LHCN-M2 (cell line): Measurements from ENCODE around the gene CSH2. TPM values are rescaled to one million over a fixed set of nuclear protein-coding genes. Genes with fewer than 3 reads are reported as not detected.
A peak's percentile ranks its signal among the peaks of the same experiment; 100 is the strongest.

Source experiments
- DNase-seq: peaks from one replicate; pipeline ENCODE4 v3.0.0-alpha.2; 2012; ENCODE audit warnings: low read depth
- total RNA-seq: library from RNA; depleted of rRNA; stranded (reverse); fragments of >200 nt; gene quantifications from 2 replicates; pipeline ENCODE4 v1.2.3, GENCODE V29; 2014

The CSH2 gene
- total RNA-seq, 1 experiment from 2014 or later: not detected

DNA sequence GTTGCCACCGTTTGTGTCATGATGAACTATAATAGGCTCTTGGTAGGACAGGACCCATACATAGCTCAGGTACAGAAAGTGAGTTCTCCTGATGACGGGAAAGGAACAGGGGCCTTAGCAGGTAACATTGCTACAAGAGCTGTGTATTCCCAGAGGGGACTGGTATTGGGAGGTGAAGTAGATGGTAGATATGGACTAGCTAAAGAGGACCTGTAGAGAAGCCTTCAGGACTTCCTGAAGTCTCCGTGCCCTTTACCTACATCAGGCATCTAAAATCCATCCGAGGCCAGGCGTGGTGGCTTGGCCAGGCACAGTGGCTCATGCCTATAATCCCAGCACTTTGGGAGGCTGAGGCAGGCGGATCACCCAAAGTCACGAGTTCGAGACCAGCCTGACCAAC, 18.3 kb downstream of the CSH2 start:
- DNase-seq: no peak

DNA sequence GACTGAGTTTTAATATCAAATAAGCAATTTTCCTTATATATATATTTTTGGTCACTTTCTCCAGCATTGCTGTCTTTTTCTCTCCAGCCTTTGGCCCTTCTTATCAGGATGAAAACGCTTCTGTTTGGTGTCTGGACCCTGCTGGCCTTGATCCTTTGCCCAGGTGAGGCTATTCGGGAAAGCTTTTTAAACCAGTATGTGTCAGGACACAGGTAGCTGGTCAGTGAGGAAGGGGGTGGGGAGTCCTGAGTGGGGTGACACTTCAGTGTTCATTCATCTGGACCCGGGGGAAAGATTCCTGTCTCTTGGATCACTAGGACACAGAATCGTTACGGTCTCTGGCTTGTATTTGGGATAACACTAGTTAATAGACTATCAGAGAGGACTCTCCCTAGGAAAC, 18.8 kb downstream of the CSH2 start:
- no peak for DNase-seq

DNA sequence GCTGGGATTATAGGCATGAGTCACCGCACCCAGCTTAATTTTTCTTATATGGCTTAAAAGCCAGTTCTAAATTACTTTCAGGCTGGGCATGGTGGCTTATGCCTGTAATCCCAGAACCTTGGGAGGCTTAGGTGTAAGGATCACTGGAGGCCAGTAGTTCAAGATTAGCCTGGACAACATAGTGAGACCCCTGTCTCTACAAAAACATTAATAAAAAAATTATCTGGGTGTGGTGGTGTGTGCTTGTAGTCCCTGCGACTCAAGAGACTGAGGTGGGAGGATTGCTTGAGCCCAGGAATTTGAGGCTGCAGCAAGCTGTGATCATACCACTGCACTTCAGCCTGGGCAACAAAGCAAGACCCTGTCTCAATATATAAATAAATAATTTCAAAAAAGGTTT, 20.2 kb downstream of the CSH2 start:
- DNase-seq: no peak

DNA sequence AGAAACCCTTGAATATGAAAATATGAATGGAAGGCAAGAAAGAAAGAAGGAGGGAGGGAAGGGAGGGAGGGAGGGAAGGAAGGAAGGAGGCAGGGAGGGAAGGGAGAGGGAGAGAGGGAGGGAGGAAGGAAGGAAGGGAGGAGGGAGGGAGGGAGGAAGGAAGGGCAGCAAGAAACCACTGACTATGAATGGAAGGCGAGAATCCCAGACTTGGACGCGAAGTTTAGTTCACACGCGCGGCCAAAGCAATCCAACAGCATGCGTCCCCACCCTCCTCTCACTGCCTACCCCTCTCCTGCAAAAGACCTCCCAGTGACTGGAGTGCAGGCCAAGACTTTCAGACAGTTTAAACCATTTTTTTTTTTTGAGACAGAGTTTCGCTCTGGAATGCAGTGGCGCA, 23.1 kb downstream of the CSH2 start:
- no peak for DNase-seq

DNA sequence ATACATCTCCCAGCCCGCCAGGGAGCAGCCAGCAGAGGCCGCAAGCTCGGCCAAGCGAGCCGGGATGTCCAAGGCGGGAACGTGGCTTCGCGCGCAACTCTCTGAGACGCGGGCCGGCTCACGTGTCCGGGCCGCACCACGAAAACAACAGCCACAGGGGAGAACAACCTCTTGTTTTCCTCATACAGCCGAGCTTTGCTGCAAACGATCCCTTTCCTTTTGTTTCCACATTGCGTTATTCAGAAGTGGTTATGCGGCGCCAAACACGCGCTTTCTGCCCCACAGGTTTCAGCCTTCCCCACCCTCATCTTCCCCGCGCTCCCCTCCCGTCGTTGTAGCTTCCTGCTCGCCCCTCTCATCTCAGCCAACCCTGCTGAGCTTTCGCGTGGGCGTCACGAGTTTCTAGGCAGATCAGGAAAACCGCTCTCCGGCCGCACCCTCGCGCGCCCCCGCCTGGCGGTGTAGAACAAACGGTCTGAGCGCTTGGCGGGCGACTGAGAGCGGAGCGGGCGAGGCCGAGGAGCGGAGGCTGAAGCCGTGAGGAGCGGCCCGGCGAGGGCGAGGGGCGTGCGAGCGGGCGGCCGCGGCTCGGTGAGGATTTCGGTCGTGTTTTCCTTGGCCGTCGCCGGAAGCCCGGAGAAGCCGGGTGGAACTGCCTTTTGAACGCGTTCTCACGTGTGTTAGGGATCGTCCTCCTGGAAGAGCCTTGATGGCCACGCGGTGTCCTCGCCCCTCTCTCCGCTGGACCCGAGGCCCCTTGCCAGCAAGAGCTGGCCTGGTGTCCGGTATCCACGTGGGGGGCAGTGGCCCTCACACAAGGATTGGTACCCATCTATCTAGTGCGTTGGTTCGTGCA, 24.4 kb downstream of the CSH2 start:
- peak; percentile 74 for DNase-seq

DNA sequence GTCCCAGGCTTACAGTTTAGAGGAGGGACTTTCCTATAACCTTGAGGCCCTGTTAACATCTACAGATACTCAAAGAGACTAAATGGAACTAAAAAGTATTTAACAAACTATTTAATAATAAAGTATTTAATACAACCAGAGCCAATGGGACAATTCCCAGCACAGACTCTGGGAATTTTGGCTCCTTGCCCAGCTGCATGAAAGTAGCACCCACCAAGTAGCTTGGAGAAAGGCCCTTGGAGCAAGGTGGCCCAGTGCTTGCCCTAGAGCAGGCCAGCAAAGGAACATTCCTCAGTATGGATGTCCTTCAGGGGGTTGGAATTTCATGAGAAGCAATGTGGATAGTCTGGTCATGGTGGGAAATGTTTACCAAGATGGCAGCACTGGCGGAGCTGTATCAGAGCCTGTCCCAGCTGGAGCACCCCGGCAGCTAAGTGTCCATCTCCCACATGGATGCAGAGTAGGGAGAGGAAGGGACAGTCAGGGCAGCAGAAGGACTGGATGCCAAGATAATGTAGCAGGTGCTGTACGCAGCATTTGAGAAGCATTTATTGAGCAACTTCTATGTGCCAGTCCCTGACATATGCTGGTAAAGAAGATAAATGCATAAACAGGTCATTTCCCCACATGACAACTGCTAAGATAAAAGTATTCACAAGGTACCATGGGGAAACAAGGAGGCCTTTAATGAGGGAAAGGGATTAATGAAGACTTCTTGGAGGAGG, 25.8 kb downstream of the CSH2 start:
- no peak for DNase-seq

DNA sequence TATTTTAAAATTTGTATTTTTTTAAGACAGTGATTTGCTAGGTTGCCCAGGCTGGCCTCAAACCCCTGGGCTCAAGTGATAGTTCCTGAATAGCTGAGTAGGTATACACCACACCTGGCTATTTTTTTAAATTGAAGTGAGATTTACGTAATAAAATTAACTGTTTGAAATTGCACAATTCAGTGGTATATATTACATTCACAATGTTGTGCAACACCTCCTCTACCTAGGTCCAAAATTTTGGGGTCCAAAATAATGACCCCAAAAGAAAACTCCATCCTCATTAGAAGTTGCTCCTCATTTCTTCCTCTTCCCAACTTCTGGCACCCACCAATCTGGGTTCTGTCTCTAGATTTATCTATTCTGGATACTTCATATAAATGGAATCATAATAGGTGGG, 28.0 kb downstream of the CSH2 start:
- no peak for DNase-seq

DNA sequence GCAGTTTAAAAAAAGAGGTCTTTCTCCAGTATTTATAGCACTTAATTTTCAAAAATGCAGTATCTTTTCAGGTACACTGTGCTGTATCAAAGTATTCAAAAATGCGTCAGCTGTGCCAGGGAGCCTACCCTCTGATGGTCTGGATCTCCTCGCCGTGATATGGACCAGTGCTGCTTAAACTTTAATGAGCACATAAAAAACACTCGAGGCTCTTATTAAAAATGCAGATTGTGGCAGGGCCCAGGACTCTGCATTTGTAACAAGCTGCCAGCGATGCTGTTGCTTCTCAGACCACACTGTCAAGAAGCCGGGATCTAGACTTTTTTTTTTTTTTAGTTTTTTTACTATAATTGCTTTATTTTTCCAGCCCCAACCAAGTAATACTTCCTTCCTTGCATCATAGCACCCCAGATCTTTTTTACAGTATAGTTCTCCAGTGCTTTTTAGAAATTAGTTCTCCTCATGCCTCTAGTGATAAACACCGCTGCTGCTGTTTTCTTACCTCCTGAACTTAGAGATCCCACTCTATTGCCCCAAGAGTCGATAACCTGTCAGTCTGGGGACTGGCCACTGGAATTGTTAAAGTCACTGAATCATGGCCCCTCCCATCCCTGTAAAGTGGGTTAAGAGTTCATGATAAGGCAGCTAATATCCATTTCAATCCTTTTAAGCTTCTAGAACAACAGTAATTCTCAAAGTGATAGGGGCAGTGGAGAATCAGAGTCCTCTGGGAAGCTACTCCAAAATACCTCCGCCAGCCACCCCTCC, 29.4 kb downstream of the CSH2 start:
- DNase-seq: peak; percentile 26

DNA sequence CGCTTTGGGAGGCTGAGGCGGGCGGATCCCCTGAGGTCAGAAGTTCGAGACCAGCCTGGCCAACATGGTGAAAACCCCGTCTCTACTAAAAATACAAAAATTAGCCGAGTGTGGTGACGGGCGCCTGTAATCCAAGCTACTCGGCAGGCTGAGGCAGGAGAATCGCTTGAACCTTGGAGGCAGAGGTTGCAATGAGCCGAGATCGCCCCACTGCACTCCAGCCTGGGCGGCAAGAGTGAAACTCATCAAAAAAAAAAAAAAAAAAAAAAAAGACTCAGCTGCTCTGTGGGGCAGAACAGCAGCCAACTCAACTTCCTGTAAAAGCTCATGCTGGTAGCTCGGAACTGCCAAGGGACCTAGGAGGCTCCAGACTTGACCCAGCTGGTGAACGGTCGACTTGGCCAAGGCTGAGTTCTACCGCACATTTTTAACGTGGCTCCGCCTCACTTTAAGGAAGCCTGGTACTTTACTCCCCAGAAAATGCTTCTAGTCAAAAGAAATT, 30.0 kb downstream of the CSH2 start:
- peak; percentile 81 for DNase-seq

DNA sequence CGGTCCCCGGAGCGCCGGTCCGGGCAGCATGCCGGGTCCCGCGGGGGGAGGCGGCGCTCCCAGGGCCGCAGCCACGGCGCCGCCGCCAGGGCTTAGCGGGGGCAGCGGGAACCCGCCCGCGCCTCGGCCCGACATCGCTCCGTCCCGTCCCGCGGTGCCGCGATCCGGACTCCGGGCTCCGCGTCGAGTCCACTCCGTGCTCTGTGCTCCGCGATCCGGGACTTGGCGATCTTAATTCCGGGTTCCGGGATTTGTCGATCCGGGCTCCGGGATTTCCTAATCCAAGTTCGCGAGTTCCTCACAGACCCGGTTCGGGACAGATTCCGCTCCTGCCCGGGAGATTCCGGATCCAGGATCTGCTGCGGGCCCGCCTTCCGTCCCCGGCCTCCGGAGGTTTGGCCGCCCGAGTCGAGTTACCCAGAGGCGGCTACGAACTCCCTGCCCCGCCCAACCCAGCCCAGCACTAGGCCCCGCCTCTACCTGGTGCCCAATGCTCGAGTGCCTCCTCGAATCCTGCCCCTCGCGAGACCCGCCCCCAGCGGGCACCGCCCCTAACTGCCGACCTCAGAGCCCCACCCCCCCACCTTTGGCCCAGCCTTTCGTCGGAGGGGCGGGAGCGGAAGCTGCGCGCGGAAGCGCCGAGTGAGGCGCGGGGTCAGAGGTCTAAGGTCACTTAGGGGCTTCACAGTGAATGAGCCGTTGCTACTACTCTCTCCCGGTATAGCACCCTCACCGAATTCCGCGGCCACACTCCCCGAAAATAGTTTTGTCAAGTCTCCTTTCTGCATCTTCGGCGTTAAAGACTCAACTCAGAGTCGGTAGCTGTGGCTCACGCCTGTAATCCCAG, 30.7 kb downstream of the CSH2 start, which contains the start of gene SMARCD2:
Gene SMARCD2, minus strand, starts transcription at position 146 of the 847 bp plus-strand sequence. Its CDS starts 11 bp downstream, at position 135.
- DNase-seq: peak; percentile 99

DNA sequence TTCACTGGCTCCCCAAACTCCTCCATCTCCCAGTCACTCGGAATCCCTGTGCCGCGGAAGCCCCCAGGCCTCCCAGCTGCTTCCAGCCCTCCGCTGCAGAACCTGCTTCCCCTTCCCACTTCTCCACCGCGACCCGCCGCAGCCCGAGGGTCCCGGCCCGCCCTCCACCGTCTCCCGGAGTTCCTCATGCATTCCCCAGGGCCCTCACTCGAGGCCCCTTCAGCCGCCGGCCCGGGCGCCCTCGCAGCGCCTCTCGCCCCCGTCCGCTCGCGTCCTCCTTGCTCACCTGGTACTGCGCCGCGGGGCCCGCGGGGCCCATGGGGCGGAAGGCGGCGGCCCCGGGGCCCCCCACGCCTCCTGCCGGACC, 31.3 kb downstream of the CSH2 start:
- no peak for DNase-seq

DNA sequence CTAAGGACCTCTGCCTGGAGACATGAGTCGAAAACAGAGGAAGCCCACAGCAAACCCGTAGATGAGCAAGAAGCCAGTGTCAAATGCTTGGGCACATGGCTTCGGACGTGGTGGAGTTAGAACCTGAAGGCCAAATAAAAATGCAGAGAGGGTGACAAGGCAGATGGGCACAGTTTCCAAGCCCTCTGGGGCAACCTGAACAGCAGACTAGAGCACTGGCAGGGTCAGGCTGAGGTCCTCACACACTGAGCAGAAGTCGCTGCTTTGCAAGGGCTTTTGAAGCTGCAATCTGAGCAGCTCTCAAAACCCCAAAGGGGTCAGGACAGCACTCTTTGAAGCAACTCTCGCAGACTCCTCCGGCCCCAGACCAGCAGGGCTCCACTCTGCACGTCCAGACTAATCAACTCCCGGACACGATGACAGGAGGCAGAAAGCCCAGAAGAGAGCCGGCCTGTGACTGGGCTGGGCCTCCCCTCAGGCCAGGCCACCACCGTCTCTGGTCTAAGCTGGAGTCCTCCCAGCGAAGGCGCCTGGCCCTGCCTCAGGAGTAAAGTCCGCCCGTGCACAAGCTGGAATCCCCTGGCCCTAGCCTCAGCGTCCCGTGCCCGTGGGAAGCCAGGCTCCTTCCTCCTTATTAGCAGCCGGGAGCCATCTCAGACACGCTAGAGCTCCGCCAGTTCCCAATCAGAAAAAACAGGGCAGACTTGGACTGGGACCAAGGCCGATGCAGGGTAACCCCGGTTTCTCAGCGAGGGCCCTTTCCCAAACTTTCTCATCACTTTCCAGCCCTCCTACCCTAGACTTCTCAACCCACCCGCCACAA, 31.9 kb downstream of the CSH2 start:
- DNase-seq: peak; percentile 54

DNA sequence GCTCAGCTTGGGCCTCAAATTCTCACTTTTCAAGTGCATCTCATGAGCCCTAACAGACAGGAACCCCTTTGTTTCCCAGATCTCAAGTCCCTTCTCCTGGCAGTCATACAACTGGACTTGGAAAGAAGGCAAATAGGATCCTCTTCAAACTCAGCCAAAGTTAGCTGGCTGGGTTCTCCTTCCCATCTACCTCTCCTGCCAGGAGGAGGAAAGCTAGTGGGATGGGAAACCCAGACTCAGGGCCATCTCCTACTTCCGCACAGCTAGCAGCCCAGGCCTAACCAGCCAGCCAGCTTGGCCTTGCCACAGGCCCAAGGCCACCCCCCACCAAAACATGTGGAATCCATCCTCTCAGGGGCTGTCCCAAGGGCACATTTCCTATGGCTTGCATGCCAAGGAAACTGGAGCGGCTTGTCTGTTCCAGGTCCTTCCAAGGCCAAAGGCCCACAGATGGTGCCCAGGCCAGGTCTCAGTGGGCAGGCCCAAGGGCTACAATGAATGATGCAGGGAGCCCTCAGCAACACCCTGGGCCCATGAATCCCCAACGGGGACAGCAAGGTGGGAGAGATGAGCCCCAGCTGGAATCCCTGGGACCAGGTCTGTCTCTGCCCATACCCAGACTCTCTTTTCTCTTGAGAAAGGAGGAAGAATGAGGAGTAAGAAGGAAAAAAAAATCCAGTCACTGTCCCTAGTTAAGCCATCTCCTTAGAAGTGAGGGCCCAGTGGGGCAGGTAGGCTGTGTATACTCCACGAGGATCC, 32.7 kb downstream of the CSH2 start:
- DNase-seq: no peak

DNA sequence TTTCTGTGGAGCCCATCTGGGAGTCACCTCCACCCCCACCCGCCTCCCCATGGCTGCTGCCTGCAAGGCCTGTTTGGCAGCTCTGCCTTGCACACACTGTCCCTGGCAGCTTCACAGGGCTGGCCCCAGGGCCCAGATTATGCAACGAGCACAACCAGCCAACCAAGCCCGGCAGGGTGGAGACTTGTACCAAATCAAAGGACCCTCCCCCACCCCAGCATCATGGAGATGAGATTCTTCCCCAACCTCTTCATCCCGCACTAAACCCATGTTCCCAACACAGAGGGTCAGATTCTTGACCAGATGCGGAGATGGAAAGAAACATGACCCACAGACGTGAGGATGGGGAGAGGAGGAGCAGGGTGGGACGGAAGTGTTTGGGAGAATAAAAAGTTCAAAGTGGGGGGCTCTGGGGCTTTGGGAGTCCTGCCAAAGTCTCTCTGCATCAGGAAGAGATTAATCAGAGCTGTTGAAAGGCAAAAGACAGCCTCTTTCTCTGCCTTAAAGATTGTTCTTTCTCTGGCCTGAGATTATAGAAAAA, 34.8 kb downstream of the CSH2 start:
- DNase-seq: peak; percentile 20

DNA sequence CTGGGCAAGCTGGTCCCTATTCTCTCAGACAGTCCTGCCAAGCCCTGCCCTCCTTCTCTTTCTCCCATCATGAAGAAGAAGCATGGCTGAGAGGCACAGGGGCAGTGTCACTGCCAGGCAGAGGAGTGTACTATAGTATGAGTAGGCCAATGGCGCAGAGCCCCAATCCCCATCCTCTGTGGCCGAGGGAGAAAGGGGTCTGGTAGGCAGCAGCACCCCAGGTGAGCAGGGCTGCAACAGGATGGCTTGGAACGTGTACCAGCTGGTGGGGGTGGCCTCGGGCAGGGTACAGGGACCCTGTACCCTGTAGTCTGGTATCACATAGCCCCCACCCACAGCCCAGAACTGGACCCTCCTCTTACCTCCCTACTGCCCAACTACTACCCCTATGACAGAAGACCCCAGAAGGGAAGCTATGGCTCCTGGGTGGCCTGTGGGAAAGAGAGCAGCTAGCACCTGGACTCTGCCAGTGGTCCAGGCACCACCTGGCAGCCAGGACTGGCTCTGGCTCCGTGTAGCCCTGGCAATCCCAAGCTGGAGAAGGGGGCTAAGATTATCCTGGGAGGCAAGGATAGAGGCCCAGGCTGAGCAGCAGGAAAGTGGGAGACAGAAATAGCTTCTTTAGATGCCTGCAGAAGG, 35.4 kb downstream of the CSH2 start:
- no peak for DNase-seq

DNA sequence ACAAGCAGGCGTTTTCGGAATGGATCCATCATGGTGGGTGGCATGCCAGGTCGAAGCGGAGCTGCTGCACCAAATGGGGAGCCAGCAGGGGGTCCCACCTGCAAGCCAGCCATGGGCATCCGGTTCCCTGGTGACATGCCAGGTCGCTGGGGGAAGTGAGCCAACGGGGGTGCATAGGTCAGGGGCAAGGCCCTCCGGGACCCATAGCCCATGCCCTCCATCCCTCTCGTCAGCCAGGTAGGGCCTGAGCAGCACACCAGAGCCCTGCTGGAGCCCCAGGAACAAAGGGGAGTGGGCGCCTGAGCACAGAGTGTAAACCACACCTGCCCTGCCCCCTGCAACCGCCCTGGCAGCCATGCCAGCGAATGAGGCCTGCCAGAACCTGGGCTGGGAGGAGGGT, 36.0 kb downstream of the CSH2 start:
- no peak for DNase-seq

DNA sequence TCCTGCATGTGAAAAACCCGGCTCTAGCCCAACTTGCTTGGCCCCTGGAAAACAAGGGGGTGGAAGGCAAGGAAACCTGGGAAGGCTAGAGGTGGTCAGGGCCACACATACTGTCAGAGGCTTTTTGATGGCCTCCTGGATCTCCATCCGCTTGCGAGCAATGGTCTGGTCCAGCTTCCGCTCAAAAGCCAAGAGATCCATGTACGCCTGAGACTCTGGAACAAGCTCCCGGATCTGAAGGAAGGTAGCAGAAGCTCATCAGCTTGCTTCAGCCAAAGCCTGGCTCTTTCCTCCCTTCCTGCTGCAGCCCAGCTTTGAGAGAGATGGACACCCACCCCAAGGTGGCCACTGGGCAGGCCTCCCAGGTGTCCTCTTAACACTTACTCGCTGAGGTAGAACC, 36.7 kb downstream of the CSH2 start:
- DNase-seq: no peak

DNA sequence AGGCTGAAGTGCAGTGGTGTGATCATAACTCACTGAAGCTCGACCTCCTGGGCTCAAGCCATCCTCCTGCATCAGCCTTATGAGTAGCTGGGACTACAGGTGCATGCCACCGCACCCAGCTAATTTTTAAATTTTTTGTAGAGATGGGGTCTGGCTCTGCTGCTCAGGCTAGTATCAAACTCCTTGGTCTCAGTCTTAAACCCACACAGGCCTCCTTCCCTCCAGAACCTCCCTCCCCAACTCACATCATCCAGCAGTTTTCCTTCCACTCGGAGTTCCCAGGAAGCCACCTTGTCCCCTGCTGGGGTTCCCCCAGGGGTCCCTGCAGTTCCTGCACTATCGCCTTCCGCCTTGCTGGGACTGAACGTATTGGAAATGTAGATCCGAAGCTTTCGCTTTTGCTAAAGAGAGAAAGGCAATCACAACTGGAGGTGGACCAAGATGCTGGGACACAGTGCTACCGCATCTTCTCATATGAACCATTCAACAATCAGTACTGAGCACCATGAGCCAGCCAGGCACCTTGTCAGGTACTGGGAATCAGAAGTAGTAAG, 38.2 kb downstream of the CSH2 start:
- DNase-seq: no peak
